ENCODE measurements around the gene CECR2. TPM values are rescaled to one million over a fixed set of nuclear protein-coding genes. Genes with fewer than 3 reads are reported as not detected.

Gene CECR2
- 67.8 and 72.8 TPM in 2 replicates for total RNA-seq (ENCODE audit: low replicate concordance)

- Mint-ChIP-seq H3K36me3 (no peaks in the 10 kb centered on the region), H3K9me3 (no peaks in the 10 kb centered on the region), H3K4me1 (peaks cover 40% of the 10 kb centered on the region), H3K27ac (peak within 1 kb of the TSS; percentile 98), H3K4me3 (peak within 1 kb of the TSS; percentile 92), H3K27me3 (ENCODE audit: insufficient read depth, low read depth) (peaks cover 16% of the 10 kb centered on the region)
- Histone ChIP-seq H3K27me3 (no peaks in the 10 kb centered on the region), H3K27ac (peak within 1 kb of the TSS; percentile 100), H3K79me2 (ENCODE audit: low read depth) (peaks cover 78% of the 10 kb centered on the region), H3K4me3 (peak within 1 kb of the TSS; percentile 100), H3K4me2 (peak within 1 kb of the TSS; percentile 86), H2AFZ (replicated peaks) (peak within 1 kb of the TSS; percentile 58), H4K20me1 (ENCODE audit: low read depth) (peaks cover 42% of the 10 kb centered on the region), H3F3A (ENCODE audit: low read depth) (peaks cover 56% of the 10 kb centered on the region), H3K36me3 (no peaks in the 10 kb centered on the region), H3K9ac (peak within 1 kb of the TSS; percentile 92), H3K9me3 (ENCODE audit: low read depth) (no peaks in the 10 kb centered on the region), H3K4me1 (peaks cover 48% of the 10 kb centered on the region)
- TF ChIP-seq CTCF (IDR thresholded peaks at IDR 0.05): peak; percentile 3
- TF ChIP-seq EZH2 (IDR thresholded peaks at IDR 0.05): no peak
- DNase-seq (ENCODE audit: low spot score): peak; percentile 88
Observed at GRCh38 chr22:17369439-17370025, at the start of gene CECR2. Gene CECR2 (plus strand): TSS chr22:17369460. CDS start chr22:17369784, 324 bp downstream.

- Histone ChIP-seq H3K79me2 (ENCODE audit: low read depth) (no peaks in the 10 kb centered on the region), H3K36me3 (no peaks in the 10 kb centered on the region), H4K20me1 (ENCODE audit: low read depth) (no peaks in the 10 kb centered on the region), H3K4me1 (peaks cover 26% of the 10 kb centered on the region), H3K4me3 (no peak overlapping the region), H3K4me2 (peak overlapping the region; percentile 61), H3K27me3 (no peaks in the 10 kb centered on the region), H3K9ac (no peak overlapping the region), H2AFZ (replicated peaks) (no peak overlapping the region), H3F3A (ENCODE audit: low read depth) (peaks cover 13% of the 10 kb centered on the region), H3K27ac (no peak overlapping the region), H3K9me3 (ENCODE audit: low read depth) (no peaks in the 10 kb centered on the region)
- Mint-ChIP-seq H3K27me3 (ENCODE audit: insufficient read depth, low read depth) (peaks cover 6% of the 10 kb centered on the region), H3K4me1 (peaks cover 26% of the 10 kb centered on the region), H3K4me3 (no peak overlapping the region), H3K27ac (no peak overlapping the region), H3K9me3 (no peaks in the 10 kb centered on the region), H3K36me3 (no peaks in the 10 kb centered on the region)
- DNase-seq (ENCODE audit: low spot score): peak; percentile 67
- TF ChIP-seq CTCF (IDR thresholded peaks at IDR 0.05): no peak
- TF ChIP-seq EZH2phosphoT487 (IDR thresholded peaks at IDR 0.05): no peak
- no peak for TF ChIP-seq EZH2 (IDR thresholded peaks at IDR 0.05)
Observed at GRCh38 chr22:17319546-17319945, 49.7 kb upstream of the CECR2 start.

GRCh38 chr22:17322511-17322910, 46.7 kb upstream of the CECR2 start:
- no peak overlapping the region for H3K4me3 Mint-ChIP-seq
- H3K4me1 Mint-ChIP-seq: peaks cover 17% of the 10 kb centered on the region
- Histone ChIP-seq H3K27me3 (no peaks in the 10 kb centered on the region), H3K4me3 (no peak overlapping the region), H3K9ac (no peak overlapping the region), H3F3A (ENCODE audit: low read depth) (peaks cover 5% of the 10 kb centered on the region), H3K36me3 (no peaks in the 10 kb centered on the region), H3K4me2 (no peak overlapping the region), H3K79me2 (ENCODE audit: low read depth) (no peaks in the 10 kb centered on the region), H3K4me1 (peaks cover 20% of the 10 kb centered on the region), H2AFZ (replicated peaks) (no peak overlapping the region), H3K27ac (no peak overlapping the region), H4K20me1 (ENCODE audit: low read depth) (no peaks in the 10 kb centered on the region), H3K9me3 (ENCODE audit: low read depth) (no peaks in the 10 kb centered on the region)
- H3K27me3 Mint-ChIP-seq (ENCODE audit: insufficient read depth, low read depth): peaks cover 3% of the 10 kb centered on the region
- H3K27ac Mint-ChIP-seq: no peak overlapping the region
- H3K36me3 Mint-ChIP-seq: no peaks in the 10 kb centered on the region
- no peak for TF ChIP-seq EZH2phosphoT487 (IDR thresholded peaks at IDR 0.05)
- no peak for TF ChIP-seq CTCF (IDR thresholded peaks at IDR 0.05)
- TF ChIP-seq EZH2 (IDR thresholded peaks at IDR 0.05): no peak
- H3K9me3 Mint-ChIP-seq: peaks cover 2% of the 10 kb centered on the region
- no peak for DNase-seq (ENCODE audit: low spot score)

Data from neural progenitor cell (in vitro differentiated cells).